HCT116 (cell line): ENCODE measurements around the gene BCDIN3D. TPM values are rescaled to one million over a fixed set of nuclear protein-coding genes. Genes with fewer than 3 reads are reported as not detected.

Experiments used
- ATAC-seq: fragments of 200-7000 bp; cut with Tn5 transposase; 2 replicates; pipeline ENCODE4 v1.9.1; 2020; ENCODE audit warnings: mild to moderate bottlenecking, moderate library complexity
- BruUV-seq: library from RNA; stranded (reverse); fragments of 400-500 nt; replicated peaks from 2 replicates; lab custom pipeline; 2021; lab: Mats Ljungman, UMichigan
- CTCF ChIA-PET: fragments of 300-600 bp; sonication (Branson Sonifier 250); formaldehyde crosslinking; loops from one replicate; lab custom pipeline; 2021; ENCODE audit warnings: antibody characterized with exemption; lab: Charles Lee
- POLR2A ChIA-PET: fragments of 300-600, 350-600 bp; sonication (Branson Sonifier 250); formaldehyde crosslinking; loops from one replicate; lab custom pipeline; 2021; ENCODE audit warnings: antibody characterized with exemption; lab: Charles Lee
- RAD21 ChIA-PET, 2 experiments: fragments of 300-600 bp; sonication (Branson Sonifier 250); formaldehyde crosslinking; loops; one replicate each; lab custom pipeline; 2023; ENCODE audit warnings: low total read pairs in 2 of 2; ENCODE audit not compliant: uncharacterized antibody in 2 of 2, unreplicated experiment in 2 of 2, low non-redundant PET in 1 of 2; lab: Charles Lee
- DNase-seq: peaks from one replicate; pipeline ENCODE4 v3.0.0-alpha.2; 2010; ENCODE audit warnings: low read depth, low spot score
- H2AFZ ChIP-seq: fragments of 200-600 bp; shearing (Covaris generic), sonication (generic); 2 replicates; pipeline ENCODE4 v1.6.1; 2017; ENCODE audit warnings: low read depth, mixed run types, mixed read lengths, antibody characterized with exemption, low read length; ENCODE audit not compliant: poor library complexity, severe bottlenecking
- H3K27ac ChIP-seq: 2 replicates; pipeline ENCODE4 v1.5.1; 2012; ENCODE audit warnings: low read depth, low read length
- H3K27me3 ChIP-seq: fragments of 200-600 bp; sonication (generic); 2 replicates; pipeline ENCODE4 v1.6.1; 2016; ENCODE audit warnings: mixed run types, low read length, mixed read lengths; ENCODE audit not compliant: insufficient read depth
- H3K36me3 ChIP-seq, 2 experiments: fragments of 200-500 bp in 1 of 2; fragments of 200-600 bp in 1 of 2; sonication (Bioruptor generic) in 1 of 2; sonication (generic) in 1 of 2; 2 replicates each; pipeline versions ENCODE4 v1.5.1 to v1.6.1; 2014 to 2016; ENCODE audit warnings: low read length in 2 of 2, inconsistent platforms in 1 of 2, mixed read lengths in 1 of 2, mixed run types in 1 of 2; ENCODE audit not compliant: insufficient read depth in 2 of 2, control insufficient read depth in 1 of 2
- H3K4me1 ChIP-seq, 2 experiments: fragments of 200-600 bp in 1 of 2; sonication (generic) in 1 of 2; 2 replicates each; pipeline versions ENCODE4 v1.5.1 to v1.6.1; 2012 to 2017; ENCODE audit warnings: low read length in 2 of 2, inconsistent platforms in 1 of 2, mild to moderate bottlenecking in 1 of 2, mixed read lengths in 1 of 2, mixed run types in 1 of 2, moderate library complexity in 1 of 2; ENCODE audit not compliant: insufficient read depth in 2 of 2, control insufficient read depth in 1 of 2
- H3K4me2 ChIP-seq: fragments of 200-600 bp; sonication (generic); 2 replicates; pipeline ENCODE4 v1.6.1; 2017; ENCODE audit warnings: mixed run types, low read length, mixed read lengths
- H3K4me3 ChIP-seq, 2 experiments: fragments of 200-600 bp in 1 of 2; sonication (generic) in 1 of 2; replicated peaks in 1 of 2; 2 replicates each; pipeline ENCODE4 v1.5.1; 2011 to 2016; ENCODE audit warnings: low read length in 2 of 2, control low read depth in 1 of 2, low read depth in 1 of 2, mild to moderate bottlenecking in 1 of 2, mixed read lengths in 1 of 2, mixed run types in 1 of 2
- H3K79me2 ChIP-seq: fragments of 200-600 bp; sonication (generic); 2 replicates; pipeline ENCODE4 v1.6.1; 2017; ENCODE audit warnings: mild to moderate bottlenecking, mixed run types, low read length, moderate library complexity, mixed read lengths; ENCODE audit not compliant: insufficient read depth
- H3K9ac ChIP-seq: fragments of 200-600 bp; sonication (generic); 2 replicates; pipeline ENCODE4 v1.6.1; 2016; ENCODE audit warnings: low read length, mixed read lengths
- H3K9me2 ChIP-seq: fragments of 200-600 bp; sonication (generic), shearing (Covaris generic); 2 replicates; pipeline ENCODE4 v1.6.1; 2017; ENCODE audit warnings: mixed run types, mild to moderate bottlenecking, moderate library complexity; ENCODE audit not compliant: insufficient read depth
- H3K9me3 ChIP-seq, 2 experiments: fragments of 200-500 bp in 1 of 2; fragments of 200-600 bp in 1 of 2; sonication (Bioruptor generic) in 1 of 2; sonication (generic) in 1 of 2; 2 replicates each; pipeline ENCODE4 v1.6.1; 2014 to 2017; ENCODE audit warnings: low read length in 2 of 2, mixed read lengths in 2 of 2, inconsistent platforms in 1 of 2, low read depth in 1 of 2, mild to moderate bottlenecking in 1 of 2, mixed run types in 1 of 2, moderate library complexity in 1 of 2; ENCODE audit not compliant: control insufficient read depth in 1 of 2, insufficient read depth in 1 of 2
- H4K20me1 ChIP-seq: fragments of 200-600 bp; sonication (generic), shearing (Covaris generic); 2 replicates; pipeline ENCODE4 v1.6.1; 2017; ENCODE audit warnings: mixed run types, mild to moderate bottlenecking, moderate library complexity; ENCODE audit not compliant: insufficient read depth
- CBX3 ChIP-seq: IDR thresholded peaks from 2 replicates; pipeline ENCODE4 v1.6.1; 2012; ENCODE audit warnings: low read depth
- CEBPB ChIP-seq: IDR thresholded peaks from 2 replicates; pipeline ENCODE4 v1.6.1; 2012; ENCODE audit warnings: low read depth
- EGR1 ChIP-seq: IDR thresholded peaks from 2 replicates; pipeline ENCODE4 v1.6.1; 2012; ENCODE audit warnings: low read depth
- ELF1 ChIP-seq: IDR thresholded peaks from 2 replicates; pipeline ENCODE4 v1.6.1; 2012; ENCODE audit warnings: low read depth, borderline replicate concordance
- EZH2 ChIP-seq: fragments of 200-600 bp; sonication (generic); IDR thresholded peaks from 2 replicates; pipeline ENCODE4 v1.6.1; 2017; ENCODE audit warnings: antibody characterized with exemption, mixed run types
- EZH2phosphoT487 ChIP-seq: fragments of 200-600 bp; IDR thresholded peaks from 2 replicates; pipeline ENCODE4 v1.6.1; 2018; ENCODE audit warnings: antibody characterized with exemption, borderline replicate concordance
- JUND ChIP-seq: IDR thresholded peaks from 2 replicates; pipeline ENCODE4 v1.6.1; 2012
- POLR2A ChIP-seq: IDR thresholded peaks from 2 replicates; pipeline ENCODE4 v1.7.0; 2011; ENCODE audit warnings: borderline replicate concordance; ENCODE audit not compliant: insufficient read depth, insufficient read length; ENCODE audit errors: extremely low read depth
- SIN3A ChIP-seq: IDR thresholded peaks from 2 replicates; pipeline ENCODE4 v1.6.1; 2012; ENCODE audit warnings: low read depth
- SRF ChIP-seq: IDR thresholded peaks from 2 replicates; pipeline ENCODE4 v1.6.1; 2012; ENCODE audit warnings: low read depth
- TCF7L2 ChIP-seq: IDR thresholded peaks from 2 replicates; pipeline ENCODE4 v1.7.0; 2011; ENCODE audit warnings: borderline replicate concordance, inconsistent platforms; ENCODE audit not compliant: insufficient read depth, insufficient read length; ENCODE audit errors: extremely low read depth
- YY1 ChIP-seq: IDR thresholded peaks from 2 replicates; pipeline ENCODE4 v1.6.1; 2011; ENCODE audit warnings: low read length, low read depth, moderate library complexity, mild to moderate bottlenecking; ENCODE audit not compliant: insufficient replicate concordance; ENCODE audit errors: extremely low read depth
- ZFX ChIP-seq: fragments of 450-650 bp; IDR thresholded peaks from 2 replicates; pipeline ENCODE4 v1.6.1; 2017
- ZNF274 ChIP-seq: fragments of 200-500 bp; sonication (Bioruptor generic); IDR thresholded peaks from 2 replicates; pipeline ENCODE4 v1.6.1; 2014; ENCODE audit warnings: mild to moderate bottlenecking, low read depth, low read length, inconsistent platforms
- intact Hi-C: fragments of 100-400 bp; cut with micrococcal nuclease; formaldehyde crosslinking; loops from 2 replicates; pipeline ENCODE4 v1.10.0; 2022
- total RNA-seq: library from RNA; stranded (reverse); gene quantifications from one replicate; pipeline ENCODE4 v1.2.1, GENCODE V29; 2021; ENCODE audit not compliant: unreplicated experiment
- TF ChIP-seq, protein P1 (sequence below): IDR thresholded peaks from 2 replicates; pipeline ENCODE4 v1.6.1; 2012; ENCODE audit warnings: low read depth
- TF ChIP-seq, protein P2 (sequence below): IDR thresholded peaks from 2 replicates; pipeline ENCODE4 v1.6.1; 2012
- TF ChIP-seq, protein P3 (sequence below), 3 experiments: fragments of 200-600 bp in 1 of 3; sonication (generic) in 1 of 3; IDR thresholded peaks in 2 of 3; conservative IDR thresholded peaks in 1 of 3; 2 replicates each; pipeline ENCODE4 v1.5.1; 2012 to 2017; ENCODE audit warnings: low read depth in 2 of 3, low read length in 2 of 3, antibody characterized with exemption in 1 of 3, borderline replicate concordance in 1 of 3, control low read depth in 1 of 3, mild to moderate bottlenecking in 1 of 3, mixed read lengths in 1 of 3, mixed run types in 1 of 3, moderate library complexity in 1 of 3; ENCODE audit not compliant: insufficient read depth in 1 of 3
- TF ChIP-seq, protein P4 (sequence below): IDR thresholded peaks from 2 replicates; pipeline ENCODE4 v1.6.1; 2012
- TF ChIP-seq, protein P5 (sequence below): IDR thresholded peaks from 2 replicates; pipeline ENCODE4 v1.6.1; 2011; ENCODE audit warnings: mild to moderate bottlenecking, low read length, moderate library complexity; ENCODE audit not compliant: insufficient replicate concordance; ENCODE audit errors: extremely low read depth

The BCDIN3D gene
- total RNA-seq, 1 experiment from 2014 or later: 5.7 TPM

DNA sequence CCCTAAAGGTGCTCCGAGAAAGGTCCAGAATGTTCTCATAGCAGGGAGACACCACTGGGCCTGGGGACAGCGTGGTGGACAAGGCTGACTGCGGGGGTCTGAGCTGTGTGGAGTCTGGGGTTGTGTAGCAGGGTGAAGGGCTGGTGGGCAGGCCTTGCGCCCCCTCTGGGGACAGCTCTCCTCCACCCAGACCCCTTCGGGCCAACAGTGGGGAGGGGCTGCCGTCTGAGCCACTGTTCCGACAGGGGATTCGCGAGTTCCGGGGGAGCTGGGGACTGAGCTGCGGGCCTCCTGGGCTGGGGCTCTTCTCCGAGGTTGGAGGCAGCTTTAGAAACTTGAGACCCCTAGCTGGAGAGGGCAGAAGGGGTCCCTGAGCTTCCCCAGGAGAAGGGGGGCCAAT, 46.8 kb downstream of the BCDIN3D start:
- no peaks in the 10 kb centered on the region for H4K20me1 ChIP-seq
- H3K4me3 ChIP-seq: no peak overlapping the region
- H3K36me3 ChIP-seq: no peaks in the 10 kb centered on the region; a peak in 1 of 4 replicates
- CTCF ChIA-PET: no interaction called here
- no peaks in the 10 kb centered on the region for H3K9me3 ChIP-seq
- RAD21 ChIA-PET: no interaction called here
- no peaks in the 10 kb centered on the region for H3K27me3 ChIP-seq
- no peaks in the 10 kb centered on the region for H3K79me2 ChIP-seq
- no peak for ATAC-seq
- intact Hi-C loops: no loop called here
- no peak overlapping the region for H3K4me2 ChIP-seq
- TF ChIP-seq, protein P1, sequence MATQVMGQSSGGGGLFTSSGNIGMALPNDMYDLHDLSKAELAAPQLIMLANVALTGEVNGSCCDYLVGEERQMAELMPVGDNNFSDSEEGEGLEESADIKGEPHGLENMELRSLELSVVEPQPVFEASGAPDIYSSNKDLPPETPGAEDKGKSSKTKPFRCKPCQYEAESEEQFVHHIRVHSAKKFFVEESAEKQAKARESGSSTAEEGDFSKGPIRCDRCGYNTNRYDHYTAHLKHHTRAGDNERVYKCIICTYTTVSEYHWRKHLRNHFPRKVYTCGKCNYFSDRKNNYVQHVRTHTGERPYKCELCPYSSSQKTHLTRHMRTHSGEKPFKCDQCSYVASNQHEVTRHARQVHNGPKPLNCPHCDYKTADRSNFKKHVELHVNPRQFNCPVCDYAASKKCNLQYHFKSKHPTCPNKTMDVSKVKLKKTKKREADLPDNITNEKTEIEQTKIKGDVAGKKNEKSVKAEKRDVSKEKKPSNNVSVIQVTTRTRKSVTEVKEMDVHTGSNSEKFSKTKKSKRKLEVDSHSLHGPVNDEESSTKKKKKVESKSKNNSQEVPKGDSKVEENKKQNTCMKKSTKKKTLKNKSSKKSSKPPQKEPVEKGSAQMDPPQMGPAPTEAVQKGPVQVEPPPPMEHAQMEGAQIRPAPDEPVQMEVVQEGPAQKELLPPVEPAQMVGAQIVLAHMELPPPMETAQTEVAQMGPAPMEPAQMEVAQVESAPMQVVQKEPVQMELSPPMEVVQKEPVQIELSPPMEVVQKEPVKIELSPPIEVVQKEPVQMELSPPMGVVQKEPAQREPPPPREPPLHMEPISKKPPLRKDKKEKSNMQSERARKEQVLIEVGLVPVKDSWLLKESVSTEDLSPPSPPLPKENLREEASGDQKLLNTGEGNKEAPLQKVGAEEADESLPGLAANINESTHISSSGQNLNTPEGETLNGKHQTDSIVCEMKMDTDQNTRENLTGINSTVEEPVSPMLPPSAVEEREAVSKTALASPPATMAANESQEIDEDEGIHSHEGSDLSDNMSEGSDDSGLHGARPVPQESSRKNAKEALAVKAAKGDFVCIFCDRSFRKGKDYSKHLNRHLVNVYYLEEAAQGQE: no peak
- TF ChIP-seq CBX3 (no peak), CEBPB (no peak), EZH2 (no peak), EGR1 (no peak), EZH2phosphoT487 (no peak), SRF (no peak), TCF7L2 (no peak), JUND (no peak), POLR2A (no peak), ELF1 (no peak), ZNF274 (no peak), SIN3A (no peak), ZFX (no peak), YY1 (no peak)
- TF ChIP-seq, protein P2, sequence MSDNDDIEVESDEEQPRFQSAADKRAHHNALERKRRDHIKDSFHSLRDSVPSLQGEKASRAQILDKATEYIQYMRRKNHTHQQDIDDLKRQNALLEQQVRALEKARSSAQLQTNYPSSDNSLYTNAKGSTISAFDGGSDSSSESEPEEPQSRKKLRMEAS: no peak
- TF ChIP-seq, protein P3, sequence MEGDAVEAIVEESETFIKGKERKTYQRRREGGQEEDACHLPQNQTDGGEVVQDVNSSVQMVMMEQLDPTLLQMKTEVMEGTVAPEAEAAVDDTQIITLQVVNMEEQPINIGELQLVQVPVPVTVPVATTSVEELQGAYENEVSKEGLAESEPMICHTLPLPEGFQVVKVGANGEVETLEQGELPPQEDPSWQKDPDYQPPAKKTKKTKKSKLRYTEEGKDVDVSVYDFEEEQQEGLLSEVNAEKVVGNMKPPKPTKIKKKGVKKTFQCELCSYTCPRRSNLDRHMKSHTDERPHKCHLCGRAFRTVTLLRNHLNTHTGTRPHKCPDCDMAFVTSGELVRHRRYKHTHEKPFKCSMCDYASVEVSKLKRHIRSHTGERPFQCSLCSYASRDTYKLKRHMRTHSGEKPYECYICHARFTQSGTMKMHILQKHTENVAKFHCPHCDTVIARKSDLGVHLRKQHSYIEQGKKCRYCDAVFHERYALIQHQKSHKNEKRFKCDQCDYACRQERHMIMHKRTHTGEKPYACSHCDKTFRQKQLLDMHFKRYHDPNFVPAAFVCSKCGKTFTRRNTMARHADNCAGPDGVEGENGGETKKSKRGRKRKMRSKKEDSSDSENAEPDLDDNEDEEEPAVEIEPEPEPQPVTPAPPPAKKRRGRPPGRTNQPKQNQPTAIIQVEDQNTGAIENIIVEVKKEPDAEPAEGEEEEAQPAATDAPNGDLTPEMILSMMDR (IDR thresholded peaks at IDR 0.05 in 2 of 3, conservative IDR thresholded peaks at IDR 0.05 in 1 of 3; ENCODE audit: borderline replicate concordance in 1 of 3, insufficient read depth in 1 of 3, low read depth in 2 of 3, low read length in 2 of 3): no peak
- TF ChIP-seq, protein P4, sequence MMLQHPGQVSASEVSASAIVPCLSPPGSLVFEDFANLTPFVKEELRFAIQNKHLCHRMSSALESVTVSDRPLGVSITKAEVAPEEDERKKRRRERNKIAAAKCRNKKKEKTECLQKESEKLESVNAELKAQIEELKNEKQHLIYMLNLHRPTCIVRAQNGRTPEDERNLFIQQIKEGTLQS: no peak
- TF ChIP-seq, protein P5, sequence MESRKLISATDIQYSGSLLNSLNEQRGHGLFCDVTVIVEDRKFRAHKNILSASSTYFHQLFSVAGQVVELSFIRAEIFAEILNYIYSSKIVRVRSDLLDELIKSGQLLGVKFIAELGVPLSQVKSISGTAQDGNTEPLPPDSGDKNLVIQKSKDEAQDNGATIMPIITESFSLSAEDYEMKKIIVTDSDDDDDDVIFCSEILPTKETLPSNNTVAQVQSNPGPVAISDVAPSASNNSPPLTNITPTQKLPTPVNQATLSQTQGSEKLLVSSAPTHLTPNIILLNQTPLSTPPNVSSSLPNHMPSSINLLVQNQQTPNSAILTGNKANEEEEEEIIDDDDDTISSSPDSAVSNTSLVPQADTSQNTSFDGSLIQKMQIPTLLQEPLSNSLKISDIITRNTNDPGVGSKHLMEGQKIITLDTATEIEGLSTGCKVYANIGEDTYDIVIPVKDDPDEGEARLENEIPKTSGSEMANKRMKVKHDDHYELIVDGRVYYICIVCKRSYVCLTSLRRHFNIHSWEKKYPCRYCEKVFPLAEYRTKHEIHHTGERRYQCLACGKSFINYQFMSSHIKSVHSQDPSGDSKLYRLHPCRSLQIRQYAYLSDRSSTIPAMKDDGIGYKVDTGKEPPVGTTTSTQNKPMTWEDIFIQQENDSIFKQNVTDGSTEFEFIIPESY: no peak
- H3K9ac ChIP-seq: no peak overlapping the region
- BruUV-seq: no TSS peak
- DNase-seq: no peak
- no peak overlapping the region for H3K27ac ChIP-seq
- no peaks in the 10 kb centered on the region for H3K4me1 ChIP-seq
- H3K9me2 ChIP-seq: no peaks in the 10 kb centered on the region
- no peak overlapping the region for H2AFZ ChIP-seq
- POLR2A ChIA-PET: no interaction called here
